ENCODE results near the gene WWOX.

GRCh38 chr16:79096246-79096645 is 996.8 kb downstream of the WWOX start:
- no peak for TF ChIP-seq CTCF (conservative IDR thresholded peaks at IDR 0.05; ENCODE audit: low read depth, low read length)
- no peak for TF ChIP-seq EZH2 (IDR thresholded peaks at IDR 0.05; ENCODE audit: low read length, unreplicated experiment)
